Activated CD4-positive, alpha-beta T cell treated with anti-CD3 and anti-CD28 coated beads, Interleukin-2, amount 10 ng/mL, durations not matched to agents 7 days and 5 days (primary cell): ENCODE results near the gene ME1. TPM values are rescaled to one million over a fixed set of nuclear protein-coding genes. Genes with fewer than 3 reads are reported as not detected.

Experiments used
- CTCF ChIA-PET: fragments of 350-600 bp; sonication (Branson Sonifier 250); formaldehyde crosslinking; loops from one replicate; lab custom pipeline; 2021; ENCODE audit warnings: antibody characterized with exemption; lab: Charles Lee
- POLR2A ChIA-PET: fragments of 350-600 bp; sonication (Branson Sonifier 250); formaldehyde crosslinking; loops from one replicate; lab custom pipeline; 2021; ENCODE audit warnings: antibody characterized with exemption; lab: Charles Lee
- DNase-seq: peaks from one replicate; pipeline ENCODE4 v3.0.0-alpha.2; 2020
- H3K27ac Mint-ChIP-seq: one replicate; pipeline ENCODE4 v1.8.0; 2021; ENCODE audit warnings: mild to moderate bottlenecking, moderate library complexity, mixed read lengths
- H3K27me3 Mint-ChIP-seq: one replicate; pipeline ENCODE4 v1.8.0; 2021; ENCODE audit warnings: mixed read lengths
- H3K36me3 Mint-ChIP-seq: one replicate; pipeline ENCODE4 v1.8.0; 2021; ENCODE audit warnings: low read depth, mixed read lengths
- H3K4me1 Mint-ChIP-seq: one replicate; pipeline ENCODE4 v1.8.0; 2021; ENCODE audit warnings: mixed read lengths
- H3K4me3 Mint-ChIP-seq: one replicate; pipeline ENCODE4 v1.8.0; 2021; ENCODE audit warnings: mild to moderate bottlenecking, moderate library complexity, mixed read lengths
- H3K9me3 Mint-ChIP-seq: one replicate; pipeline ENCODE4 v1.8.0; 2021; ENCODE audit warnings: mixed read lengths
- total RNA-seq, 2 experiments: library from RNA; stranded (reverse); gene quantifications; one replicate each; pipeline ENCODE4 v1.2.3, GENCODE V29; 2021

The ME1 gene
- total RNA-seq, 2 experiments from 2014 or later: not detected

DNA sequence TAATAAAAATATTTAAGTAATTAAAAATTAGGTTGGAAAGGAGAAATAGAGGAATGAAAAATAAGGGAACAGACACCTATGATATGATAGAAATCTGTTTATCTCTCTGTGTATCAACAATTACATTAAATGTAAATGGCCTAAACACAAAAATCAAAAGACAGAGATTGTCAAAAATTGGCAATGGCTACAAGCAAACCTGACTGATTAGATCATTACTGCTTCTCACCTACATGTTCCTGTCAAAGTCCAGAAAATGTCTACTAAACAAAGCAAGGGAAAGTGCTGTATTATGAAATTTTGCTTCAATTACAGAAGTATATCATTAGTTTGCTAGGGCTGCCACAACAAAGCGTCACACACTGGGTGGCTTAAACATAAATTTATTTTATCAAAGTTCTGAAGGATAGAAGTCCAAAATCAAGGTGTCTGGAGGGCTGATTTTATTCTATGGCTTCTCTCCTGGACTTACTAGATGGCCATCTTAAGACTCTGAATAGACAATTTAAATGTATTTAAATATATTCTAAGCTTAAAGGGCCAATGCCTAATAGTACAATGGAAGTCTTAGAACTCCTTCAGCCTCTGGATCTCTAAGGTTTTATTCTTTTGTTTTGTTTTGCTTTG is 6.3 kb downstream of the ME1 start:
- ChIA-PET CTCF (no interaction called here), POLR2A (no interaction called here)
- Mint-ChIP-seq H3K9me3 (peaks cover 3% of the 10 kb centered on the region), H3K4me1 (no peaks in the 10 kb centered on the region), H3K36me3 (no peaks in the 10 kb centered on the region), H3K4me3 (no peak overlapping the region), H3K27ac (no peak overlapping the region), H3K27me3 (peaks cover 6% of the 10 kb centered on the region)
- DNase-seq: no peak

DNA sequence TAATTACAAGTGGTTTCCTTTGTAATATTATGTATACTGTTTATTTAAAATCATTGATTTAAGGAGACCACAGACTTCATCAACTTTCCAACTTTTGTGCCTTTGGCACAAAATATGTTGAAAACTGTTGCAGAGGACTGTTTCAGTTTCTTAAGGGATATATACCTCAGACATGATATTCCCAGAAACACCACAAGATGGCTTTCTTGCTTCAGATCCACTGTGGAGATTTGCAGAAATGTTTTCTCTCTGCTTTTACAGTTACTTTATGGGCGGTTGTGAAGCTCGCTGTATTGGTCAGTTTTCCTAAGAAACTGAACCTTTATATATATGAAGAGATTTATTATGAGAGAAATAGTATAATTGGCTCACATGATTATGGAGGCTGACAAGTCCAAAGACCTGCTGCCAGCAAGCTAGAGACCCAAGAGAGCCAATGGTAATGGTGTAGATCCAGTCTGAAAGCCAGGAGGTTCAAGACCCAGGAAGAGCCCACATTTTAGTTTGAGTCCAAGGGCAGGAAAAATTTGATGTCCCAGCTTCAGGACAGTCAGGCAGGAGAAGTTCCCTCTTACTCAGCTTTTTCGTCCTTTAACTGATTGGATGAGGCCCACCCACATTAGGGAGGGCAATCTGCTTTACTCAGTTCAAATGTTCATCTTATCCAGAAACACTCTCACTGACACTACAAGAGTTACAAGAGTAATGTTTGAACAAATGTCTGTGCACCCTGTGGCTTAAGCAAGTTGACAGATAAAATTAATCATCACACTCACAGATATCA is 12.8 kb downstream of the ME1 start:
- Mint-ChIP-seq H3K27me3 (no peaks in the 10 kb centered on the region), H3K4me1 (no peaks in the 10 kb centered on the region), H3K27ac (no peak overlapping the region), H3K9me3 (no peaks in the 10 kb centered on the region), H3K36me3 (no peaks in the 10 kb centered on the region), H3K4me3 (no peak overlapping the region)
- POLR2A ChIA-PET: no interaction called here
- CTCF ChIA-PET: interaction anchor here (0.9 kb wide), 1 partner anchor 97 kb away, joined by 3 read pairs; no protein-coding TSS in a partner anchor
- no peak for DNase-seq

DNA sequence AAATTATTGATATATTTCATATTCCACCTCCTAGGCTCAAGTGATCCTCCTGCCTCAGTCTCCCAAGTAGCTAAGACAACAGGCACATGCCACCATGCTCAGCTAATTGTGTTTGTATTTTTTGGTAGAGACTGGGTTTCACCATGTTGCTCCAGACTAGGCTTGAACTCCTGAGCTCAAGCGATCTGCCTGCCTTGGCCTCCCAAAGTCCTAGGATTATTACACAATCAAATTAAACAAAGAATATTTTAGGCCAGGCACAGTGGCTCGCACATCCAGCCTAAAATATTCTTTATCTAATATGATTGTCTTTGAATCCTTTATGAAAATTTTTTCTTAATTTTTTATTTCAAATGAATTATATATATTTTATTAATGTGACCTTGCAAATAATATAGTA is 17.8 kb downstream of the ME1 start:
- Mint-ChIP-seq H3K4me3 (no peak overlapping the region), H3K27ac (no peak overlapping the region), H3K27me3 (no peaks in the 10 kb centered on the region), H3K4me1 (no peaks in the 10 kb centered on the region), H3K36me3 (no peaks in the 10 kb centered on the region), H3K9me3 (no peaks in the 10 kb centered on the region)
- ChIA-PET POLR2A (no interaction called here), CTCF (no interaction called here)
- no peak for DNase-seq

DNA sequence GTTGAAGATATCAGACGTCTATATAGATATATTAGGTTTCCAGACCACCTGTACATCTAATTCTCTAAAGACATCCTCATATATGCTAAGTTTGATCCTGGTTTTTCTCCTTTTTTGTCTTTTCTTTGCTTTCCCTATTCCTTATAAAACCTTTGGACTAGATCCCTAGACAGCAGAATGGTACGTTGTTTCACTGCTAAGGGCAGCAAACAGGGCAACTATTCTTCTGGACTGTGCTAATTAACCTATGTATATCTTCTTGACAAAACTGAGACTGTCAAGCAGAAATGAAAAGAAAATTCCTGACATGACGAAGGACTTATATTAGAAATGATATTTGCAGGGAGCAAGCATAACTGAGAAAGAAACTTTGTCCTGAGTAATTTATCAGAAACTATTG is 19.1 kb downstream of the ME1 start:
- H3K27ac Mint-ChIP-seq: no peak overlapping the region
- no peak for DNase-seq
- H3K4me3 Mint-ChIP-seq: no peak overlapping the region
- no peaks in the 10 kb centered on the region for H3K36me3 Mint-ChIP-seq
- CTCF ChIA-PET: no interaction called here
- POLR2A ChIA-PET: no interaction called here
- no peaks in the 10 kb centered on the region for H3K9me3 Mint-ChIP-seq
- no peaks in the 10 kb centered on the region for H3K4me1 Mint-ChIP-seq
- H3K27me3 Mint-ChIP-seq: no peaks in the 10 kb centered on the region

DNA sequence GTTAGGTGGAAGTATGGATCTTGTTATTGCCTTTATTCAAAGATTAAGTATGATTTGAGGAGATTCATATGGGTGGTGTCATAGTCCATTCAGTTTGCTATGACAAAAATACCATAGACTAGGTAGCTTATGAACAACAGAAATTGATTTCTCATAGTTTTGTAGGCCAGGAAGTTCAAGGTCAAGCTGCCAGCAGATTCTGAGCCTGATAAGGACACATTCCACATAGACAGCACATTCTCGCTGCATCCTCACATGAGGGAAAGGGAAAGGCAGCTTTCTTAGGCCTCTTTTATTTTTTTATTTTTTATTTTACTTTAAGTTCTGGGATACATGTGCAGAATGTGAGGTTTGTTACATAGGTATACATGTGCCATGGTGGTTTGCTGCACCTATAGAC is 27.7 kb downstream of the ME1 start:
- ChIA-PET POLR2A (no interaction called here), CTCF (no interaction called here)
- Mint-ChIP-seq H3K4me3 (no peak overlapping the region), H3K27me3 (no peaks in the 10 kb centered on the region), H3K27ac (no peak overlapping the region), H3K36me3 (no peaks in the 10 kb centered on the region), H3K9me3 (no peaks in the 10 kb centered on the region), H3K4me1 (no peaks in the 10 kb centered on the region)
- no peak for DNase-seq

DNA sequence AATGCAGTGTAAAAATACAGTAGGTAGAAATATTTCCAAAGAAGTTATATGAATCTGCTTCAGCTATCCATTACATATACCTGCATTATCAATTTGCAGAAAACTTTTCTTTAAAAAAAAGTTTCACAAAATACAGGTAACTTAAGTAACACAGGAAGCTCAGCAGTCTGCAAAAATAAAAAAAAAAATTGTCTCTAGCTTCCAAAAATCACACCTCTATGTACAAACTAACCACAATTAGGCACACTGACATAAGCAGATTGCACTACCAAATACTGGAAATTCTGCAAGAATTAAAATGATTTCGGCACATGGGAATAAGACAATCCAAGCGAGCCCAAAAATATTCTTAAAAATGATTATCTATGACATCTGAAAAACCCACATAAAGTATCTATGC is 41.2 kb downstream of the ME1 start:
- POLR2A ChIA-PET: no interaction called here
- H3K4me3 Mint-ChIP-seq: no peak overlapping the region
- CTCF ChIA-PET: no interaction called here

DNA sequence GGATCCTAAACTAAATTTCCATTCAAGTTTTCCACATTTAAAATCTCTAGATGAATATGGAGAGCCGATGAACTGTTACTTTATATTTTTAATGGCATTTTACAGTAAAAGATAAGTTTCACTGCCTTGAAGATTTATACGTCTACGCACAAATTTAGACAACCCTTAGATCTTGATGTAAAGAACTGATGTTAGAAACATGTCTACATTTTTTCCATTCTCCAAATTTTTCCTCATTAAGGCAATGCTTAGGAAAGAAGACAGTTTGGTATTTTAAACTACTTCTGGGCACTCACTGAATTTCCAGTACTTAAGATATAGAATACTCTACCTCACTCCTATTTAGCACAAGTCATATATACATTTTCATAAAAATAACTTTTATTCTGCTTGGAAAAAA is 45.4 kb downstream of the ME1 start:
- H3K9me3 Mint-ChIP-seq: no peaks in the 10 kb centered on the region
- H3K36me3 Mint-ChIP-seq: no peaks in the 10 kb centered on the region

More for the DNA sequence above, 41.2 kb downstream of the ME1 start:
- Mint-ChIP-seq H3K27ac (no peak overlapping the region), H3K9me3 (no peaks in the 10 kb centered on the region), H3K4me1 (no peaks in the 10 kb centered on the region), H3K36me3 (no peaks in the 10 kb centered on the region), H3K27me3 (peaks cover 4% of the 10 kb centered on the region)
- no peak for DNase-seq

DNA sequence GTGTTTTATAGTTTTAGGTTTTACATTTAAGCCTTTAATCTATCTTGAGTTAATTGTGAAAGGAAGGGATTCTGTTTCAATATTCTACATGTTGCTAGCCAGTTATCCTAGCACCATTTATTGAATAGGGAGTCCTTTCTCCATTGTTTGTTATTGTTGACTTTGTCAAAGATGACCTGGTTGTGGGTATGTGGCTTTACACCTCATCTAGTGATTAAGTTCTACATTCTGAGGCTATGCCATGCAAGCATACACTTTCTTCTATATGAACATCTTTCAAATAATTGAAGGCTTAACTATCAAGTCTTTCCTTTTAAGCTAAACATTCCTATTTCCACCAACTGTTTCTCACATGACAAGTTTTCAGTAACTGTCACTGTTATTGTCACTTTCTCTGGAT is 46.1 kb downstream of the ME1 start:
- no peaks in the 10 kb centered on the region for H3K4me1 Mint-ChIP-seq
- no peak for DNase-seq
- CTCF ChIA-PET: no interaction called here
- POLR2A ChIA-PET: no interaction called here
- H3K27me3 Mint-ChIP-seq: peaks cover 4% of the 10 kb centered on the region
- no peaks in the 10 kb centered on the region for H3K36me3 Mint-ChIP-seq
- no peak overlapping the region for H3K4me3 Mint-ChIP-seq
- H3K27ac Mint-ChIP-seq: no peak overlapping the region
- no peaks in the 10 kb centered on the region for H3K9me3 Mint-ChIP-seq

More for the DNA sequence above, 45.4 kb downstream of the ME1 start:
- no peak overlapping the region for H3K27ac Mint-ChIP-seq
- no peak for DNase-seq
- H3K27me3 Mint-ChIP-seq: peaks cover 4% of the 10 kb centered on the region
- CTCF ChIA-PET: no interaction called here
- POLR2A ChIA-PET: no interaction called here
- no peak overlapping the region for H3K4me3 Mint-ChIP-seq
- no peaks in the 10 kb centered on the region for H3K4me1 Mint-ChIP-seq

DNA sequence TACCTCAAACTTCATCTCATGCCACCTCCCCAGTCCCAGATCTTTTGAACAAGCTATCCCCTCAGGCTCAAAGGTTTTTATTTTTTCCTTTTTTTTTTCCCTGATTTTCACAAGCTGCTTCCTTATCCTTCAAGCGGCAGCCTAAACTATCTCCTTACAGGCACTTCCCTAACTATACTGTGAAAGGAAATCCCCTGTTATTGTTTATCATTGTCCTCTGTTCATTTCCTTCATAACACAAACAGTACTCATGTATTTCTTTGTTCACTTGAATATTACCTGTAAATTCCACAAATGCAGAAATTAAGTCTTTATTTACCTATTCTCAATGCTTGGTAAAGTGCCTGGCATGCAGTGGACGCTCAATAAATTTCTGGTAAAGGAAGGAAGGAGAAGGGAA is 48.9 kb downstream of the ME1 start:
- DNase-seq: no peak

DNA sequence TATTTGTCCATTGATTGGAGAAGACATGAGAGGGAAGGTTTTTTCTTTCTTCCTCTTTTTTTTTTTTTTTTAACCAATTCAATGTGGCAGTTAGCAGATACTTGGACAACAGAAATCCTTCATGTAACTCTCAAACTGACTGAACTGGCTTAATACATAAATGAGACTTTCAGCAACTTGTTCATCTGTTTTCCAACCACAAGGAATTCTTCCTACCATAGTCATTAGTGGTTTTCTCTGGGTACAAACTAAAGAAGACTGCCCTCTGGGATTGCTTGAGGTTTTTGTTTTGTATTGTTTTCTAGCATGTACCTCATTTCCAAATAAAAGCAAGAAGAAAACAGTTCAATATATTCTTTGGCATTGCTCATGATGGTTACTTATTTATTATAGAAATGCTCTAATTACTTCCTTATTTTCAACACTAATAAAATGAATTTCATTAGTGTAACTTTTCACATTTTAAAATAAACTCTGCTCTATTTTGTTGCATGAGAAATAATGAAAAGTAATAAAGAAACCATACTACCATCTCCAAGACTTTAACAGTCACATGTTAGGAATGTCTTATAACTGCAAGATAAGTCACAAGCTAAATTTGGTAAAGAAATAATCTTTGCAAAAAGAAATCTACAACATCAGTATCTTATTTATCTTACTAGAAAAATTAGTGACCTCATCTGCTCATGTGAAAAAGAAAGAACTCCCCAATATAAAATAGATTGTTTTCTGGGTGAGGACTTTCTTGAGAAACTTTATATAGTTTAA is 52.0 kb downstream of the ME1 start:
- H3K4me1 Mint-ChIP-seq: no peaks in the 10 kb centered on the region

More for the DNA sequence above, 48.9 kb downstream of the ME1 start:
- no peaks in the 10 kb centered on the region for H3K9me3 Mint-ChIP-seq
- ChIA-PET CTCF (no interaction called here), POLR2A (no interaction called here)
- H3K27me3 Mint-ChIP-seq: no peaks in the 10 kb centered on the region
- H3K27ac Mint-ChIP-seq: no peak overlapping the region
- no peaks in the 10 kb centered on the region for H3K36me3 Mint-ChIP-seq
- H3K4me1 Mint-ChIP-seq: no peaks in the 10 kb centered on the region
- H3K4me3 Mint-ChIP-seq: no peak overlapping the region

DNA sequence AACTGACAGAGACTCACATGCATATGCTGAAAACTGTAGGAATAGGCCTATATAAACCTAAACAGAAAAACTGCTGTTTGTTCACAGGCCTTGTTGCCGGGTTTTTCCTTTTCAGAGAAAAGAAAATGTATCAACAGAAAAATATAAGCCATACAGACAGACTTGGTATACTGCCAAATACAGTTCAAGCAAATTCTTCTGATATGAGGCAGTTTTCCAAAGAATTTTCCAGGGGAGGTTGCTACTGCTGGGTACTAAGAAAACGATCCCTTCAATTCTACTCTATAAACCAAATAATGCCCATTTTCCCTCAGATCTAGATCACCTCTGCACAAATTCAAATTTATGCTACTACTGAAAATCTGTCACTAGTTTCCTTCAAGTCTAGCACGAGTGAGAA is 59.4 kb downstream of the ME1 start:
- Mint-ChIP-seq H3K4me3 (no peak overlapping the region), H3K27me3 (no peaks in the 10 kb centered on the region), H3K4me1 (no peaks in the 10 kb centered on the region), H3K36me3 (no peaks in the 10 kb centered on the region), H3K9me3 (no peaks in the 10 kb centered on the region), H3K27ac (no peak overlapping the region)
- DNase-seq: no peak
- ChIA-PET CTCF (no interaction called here), POLR2A (no interaction called here)

More for the DNA sequence above, 52.0 kb downstream of the ME1 start:
- Mint-ChIP-seq H3K27ac (no peak overlapping the region), H3K36me3 (no peaks in the 10 kb centered on the region), H3K9me3 (no peaks in the 10 kb centered on the region), H3K4me3 (no peak overlapping the region), H3K27me3 (no peaks in the 10 kb centered on the region)
- ChIA-PET POLR2A (no interaction called here), CTCF (no interaction called here)
- no peak for DNase-seq

DNA sequence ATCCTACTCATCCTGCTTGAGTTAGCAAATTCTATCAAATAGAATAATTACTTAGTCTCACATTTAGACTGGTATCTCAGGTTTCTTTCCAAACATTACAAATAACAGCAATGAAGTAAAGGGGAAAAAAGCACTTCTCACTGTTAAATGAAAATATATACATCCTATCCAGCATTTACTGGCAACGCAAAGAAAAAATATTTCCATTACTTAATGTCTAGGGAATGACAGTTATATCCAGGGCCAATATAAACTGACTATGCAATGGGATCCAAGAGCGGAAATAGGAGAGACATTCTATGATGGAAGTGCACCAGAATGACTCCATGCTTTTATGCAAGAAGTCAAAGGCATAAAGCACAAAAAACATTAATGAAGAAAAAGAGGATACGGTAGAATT is 60.3 kb downstream of the ME1 start:
- Mint-ChIP-seq H3K27me3 (no peaks in the 10 kb centered on the region), H3K27ac (no peak overlapping the region), H3K9me3 (no peaks in the 10 kb centered on the region), H3K4me1 (no peaks in the 10 kb centered on the region), H3K36me3 (no peaks in the 10 kb centered on the region), H3K4me3 (no peak overlapping the region)
- CTCF ChIA-PET: no interaction called here
- POLR2A ChIA-PET: no interaction called here
- no peak for DNase-seq

DNA sequence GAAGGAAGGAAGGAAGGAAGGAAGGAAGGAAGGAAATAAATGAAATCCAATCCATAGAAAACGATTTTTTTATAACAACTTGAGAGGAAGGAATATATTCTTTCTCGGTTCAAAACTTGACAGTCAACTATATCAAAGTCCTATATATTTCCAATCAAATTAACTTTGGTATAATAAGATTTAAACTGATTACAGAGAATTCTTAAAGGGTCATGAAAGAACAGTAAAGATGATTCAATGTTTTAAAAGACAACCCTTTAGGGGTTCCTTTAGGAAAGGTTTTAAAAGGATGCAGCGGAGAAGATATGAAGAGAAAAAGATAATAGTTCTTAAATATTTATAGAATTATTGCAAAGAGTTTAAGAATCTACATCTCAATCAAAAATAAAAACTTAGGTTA is 61.2 kb downstream of the ME1 start:
- Mint-ChIP-seq H3K27me3 (no peaks in the 10 kb centered on the region), H3K36me3 (no peaks in the 10 kb centered on the region), H3K9me3 (no peaks in the 10 kb centered on the region), H3K4me3 (no peak overlapping the region), H3K4me1 (no peaks in the 10 kb centered on the region), H3K27ac (no peak overlapping the region)
- CTCF ChIA-PET: no interaction called here
- DNase-seq: no peak
- POLR2A ChIA-PET: no interaction called here
